ENCODE results near the gene ELMOD1.

ELMOD1 gene

GRCh38 chr11:107655602-107656001 lies 64.7 kb downstream of the ELMOD1 start:
- Histone ChIP-seq H3K36me3 (ENCODE audit: control insufficient read depth, insufficient read depth, low read length) (no peaks in the 10 kb centered on the region), H3K27me3 (ENCODE audit: control insufficient read depth, insufficient read depth, low read length) (no peaks in the 10 kb centered on the region), H3K9me3 (ENCODE audit: control insufficient read depth, insufficient read depth, low read length) (no peaks in the 10 kb centered on the region), H3K4me1 (ENCODE audit: control insufficient read depth, insufficient read depth, low read length) (no peaks in the 10 kb centered on the region), H3K4me3 (ENCODE audit: low read depth, low read length) (no peak overlapping the region), H3K9ac (ENCODE audit: low read depth, low read length) (no peak overlapping the region)

GRCh38 chr11:107659310-107659709 lies 68.4 kb downstream of the ELMOD1 start:
- Histone ChIP-seq H3K4me1 (ENCODE audit: control insufficient read depth, insufficient read depth, low read length) (no peaks in the 10 kb centered on the region), H3K4me3 (ENCODE audit: low read depth, low read length) (no peak overlapping the region), H3K27me3 (ENCODE audit: control insufficient read depth, insufficient read depth, low read length) (no peaks in the 10 kb centered on the region), H3K36me3 (ENCODE audit: control insufficient read depth, insufficient read depth, low read length) (no peaks in the 10 kb centered on the region), H3K9ac (ENCODE audit: low read depth, low read length) (no peak overlapping the region), H3K9me3 (ENCODE audit: control insufficient read depth, insufficient read depth, low read length) (no peaks in the 10 kb centered on the region)

- Histone ChIP-seq H3K9ac (ENCODE audit: low read depth, low read length) (no peak overlapping the region), H3K9me3 (ENCODE audit: control insufficient read depth, insufficient read depth, low read length) (no peaks in the 10 kb centered on the region), H3K4me1 (ENCODE audit: control insufficient read depth, insufficient read depth, low read length) (no peaks in the 10 kb centered on the region), H3K4me3 (ENCODE audit: low read depth, low read length) (no peak overlapping the region), H3K36me3 (ENCODE audit: control insufficient read depth, insufficient read depth, low read length) (no peaks in the 10 kb centered on the region), H3K27me3 (ENCODE audit: control insufficient read depth, insufficient read depth, low read length) (no peaks in the 10 kb centered on the region)
Observed at GRCh38 chr11:107660066-107660465, 69.1 kb downstream of the ELMOD1 start.

- no peak overlapping the region for H3K4me3 ChIP-seq (ENCODE audit: low read depth, low read length)
- H3K36me3 ChIP-seq (ENCODE audit: control insufficient read depth, insufficient read depth, low read length) = no peaks in the 10 kb centered on the region
- no peaks in the 10 kb centered on the region for H3K9me3 ChIP-seq (ENCODE audit: control insufficient read depth, insufficient read depth, low read length)
- no peak overlapping the region for H3K9ac ChIP-seq (ENCODE audit: low read depth, low read length)
- no peaks in the 10 kb centered on the region for H3K4me1 ChIP-seq (ENCODE audit: control insufficient read depth, insufficient read depth, low read length)
- H3K27me3 ChIP-seq (ENCODE audit: control insufficient read depth, insufficient read depth, low read length) = no peaks in the 10 kb centered on the region
Observed at GRCh38 chr11:107661656-107662055, 70.7 kb downstream of the ELMOD1 start.

- H3K27me3 ChIP-seq (ENCODE audit: control insufficient read depth, insufficient read depth, low read length) = no peaks in the 10 kb centered on the region
- H3K9me3 ChIP-seq (ENCODE audit: control insufficient read depth, insufficient read depth, low read length) = no peaks in the 10 kb centered on the region
- peaks cover 4% of the 10 kb centered on the region for H3K4me1 ChIP-seq (ENCODE audit: control insufficient read depth, insufficient read depth, low read length)
- no peaks in the 10 kb centered on the region for H3K36me3 ChIP-seq (ENCODE audit: control insufficient read depth, insufficient read depth, low read length)
- H3K4me3 ChIP-seq (ENCODE audit: low read depth, low read length) = no peak overlapping the region
- H3K9ac ChIP-seq (ENCODE audit: low read depth, low read length) = no peak overlapping the region
Observed at GRCh38 chr11:107665018-107665417, 74.1 kb downstream of the ELMOD1 start.

GRCh38 chr11:107666911-107667613 lies 76.1 kb downstream of the ELMOD1 start:
- no peak overlapping the region for H3K4me3 ChIP-seq (ENCODE audit: low read depth, low read length)
- no peaks in the 10 kb centered on the region for H3K9me3 ChIP-seq (ENCODE audit: control insufficient read depth, insufficient read depth, low read length)
- H3K9ac ChIP-seq (ENCODE audit: low read depth, low read length) = no peak overlapping the region
- H3K4me1 ChIP-seq (ENCODE audit: control insufficient read depth, insufficient read depth, low read length) = peaks cover 8% of the 10 kb centered on the region
- H3K27me3 ChIP-seq (ENCODE audit: control insufficient read depth, insufficient read depth, low read length) = no peaks in the 10 kb centered on the region
- H3K36me3 ChIP-seq (ENCODE audit: control insufficient read depth, insufficient read depth, low read length) = no peaks in the 10 kb centered on the region

- H3K27me3 ChIP-seq (ENCODE audit: control insufficient read depth, insufficient read depth, low read length) = no peaks in the 10 kb centered on the region
- H3K4me1 ChIP-seq (ENCODE audit: control insufficient read depth, insufficient read depth, low read length) = peaks cover 8% of the 10 kb centered on the region
- no peak overlapping the region for H3K9ac ChIP-seq (ENCODE audit: low read depth, low read length)
- H3K4me3 ChIP-seq (ENCODE audit: low read depth, low read length) = no peak overlapping the region
- no peaks in the 10 kb centered on the region for H3K36me3 ChIP-seq (ENCODE audit: control insufficient read depth, insufficient read depth, low read length)
- no peaks in the 10 kb centered on the region for H3K9me3 ChIP-seq (ENCODE audit: control insufficient read depth, insufficient read depth, low read length)
Observed at GRCh38 chr11:107669191-107669740, 78.3 kb downstream of the ELMOD1 start.

- no peak overlapping the region for H3K4me3 ChIP-seq (ENCODE audit: low read depth, low read length)
- no peaks in the 10 kb centered on the region for H3K27me3 ChIP-seq (ENCODE audit: control insufficient read depth, insufficient read depth, low read length)
- no peaks in the 10 kb centered on the region for H3K36me3 ChIP-seq (ENCODE audit: control insufficient read depth, insufficient read depth, low read length)
- H3K9ac ChIP-seq (ENCODE audit: low read depth, low read length) = no peak overlapping the region
- H3K9me3 ChIP-seq (ENCODE audit: control insufficient read depth, insufficient read depth, low read length) = no peaks in the 10 kb centered on the region
- peaks cover 8% of the 10 kb centered on the region for H3K4me1 ChIP-seq (ENCODE audit: control insufficient read depth, insufficient read depth, low read length)
Observed at GRCh38 chr11:107669893-107670601, 79.1 kb downstream of the ELMOD1 start.

- no peak overlapping the region for H3K4me3 ChIP-seq (ENCODE audit: low read depth, low read length)
- no peaks in the 10 kb centered on the region for H3K9me3 ChIP-seq (ENCODE audit: control insufficient read depth, insufficient read depth, low read length)
- no peaks in the 10 kb centered on the region for H3K4me1 ChIP-seq (ENCODE audit: control insufficient read depth, insufficient read depth, low read length)
- H3K36me3 ChIP-seq (ENCODE audit: control insufficient read depth, insufficient read depth, low read length) = no peaks in the 10 kb centered on the region
- no peaks in the 10 kb centered on the region for H3K27me3 ChIP-seq (ENCODE audit: control insufficient read depth, insufficient read depth, low read length)
- H3K9ac ChIP-seq (ENCODE audit: low read depth, low read length) = no peak overlapping the region
Observed at GRCh38 chr11:107675902-107676301, 85.0 kb downstream of the ELMOD1 start.

- Histone ChIP-seq H3K9ac (ENCODE audit: low read depth, low read length) (no peak overlapping the region), H3K27me3 (ENCODE audit: control insufficient read depth, insufficient read depth, low read length) (no peaks in the 10 kb centered on the region), H3K4me3 (ENCODE audit: low read depth, low read length) (no peak overlapping the region), H3K4me1 (ENCODE audit: control insufficient read depth, insufficient read depth, low read length) (no peaks in the 10 kb centered on the region), H3K36me3 (ENCODE audit: control insufficient read depth, insufficient read depth, low read length) (no peaks in the 10 kb centered on the region), H3K9me3 (ENCODE audit: control insufficient read depth, insufficient read depth, low read length) (no peaks in the 10 kb centered on the region)
Observed at GRCh38 chr11:107676336-107677057, 85.5 kb downstream of the ELMOD1 start.

GRCh38 chr11:107677924-107678631 lies 87.1 kb downstream of the ELMOD1 start:
- Histone ChIP-seq H3K4me3 (ENCODE audit: low read depth, low read length) (no peak overlapping the region), H3K27me3 (ENCODE audit: control insufficient read depth, insufficient read depth, low read length) (no peaks in the 10 kb centered on the region), H3K36me3 (ENCODE audit: control insufficient read depth, insufficient read depth, low read length) (no peaks in the 10 kb centered on the region), H3K9ac (ENCODE audit: low read depth, low read length) (no peak overlapping the region), H3K9me3 (ENCODE audit: control insufficient read depth, insufficient read depth, low read length) (no peaks in the 10 kb centered on the region), H3K4me1 (ENCODE audit: control insufficient read depth, insufficient read depth, low read length) (no peaks in the 10 kb centered on the region)

Data from iPS-15b (cell line).